ENCODE data around the gene GTPBP4.

DNA sequence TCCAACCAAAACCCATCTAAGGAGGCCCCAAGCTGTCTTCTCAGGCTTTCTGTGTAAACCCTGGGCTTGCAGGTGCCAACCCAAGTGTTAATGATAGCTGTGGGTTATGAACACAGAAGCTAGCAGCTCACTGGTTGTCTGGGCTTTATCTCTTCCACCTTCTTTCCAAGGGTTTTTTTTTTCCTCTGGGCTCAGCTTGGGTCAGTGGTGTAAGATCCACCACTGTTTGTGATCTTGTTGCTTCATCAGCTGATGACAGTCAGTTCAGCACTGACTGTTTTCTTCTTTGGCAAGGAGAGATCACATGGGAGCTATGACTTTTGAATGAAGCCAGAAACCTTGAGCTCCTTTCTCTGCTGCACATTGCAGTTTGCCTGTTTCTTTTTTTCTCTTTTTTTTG lies 4.6 kb downstream of the GTPBP4 start:
- TF ChIP-seq, protein P1, sequence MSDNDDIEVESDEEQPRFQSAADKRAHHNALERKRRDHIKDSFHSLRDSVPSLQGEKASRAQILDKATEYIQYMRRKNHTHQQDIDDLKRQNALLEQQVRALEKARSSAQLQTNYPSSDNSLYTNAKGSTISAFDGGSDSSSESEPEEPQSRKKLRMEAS (IDR thresholded peaks at IDR 0.05; ENCODE audit: low read depth, low read length) = no peak
- TF ChIP-seq, protein P2, sequence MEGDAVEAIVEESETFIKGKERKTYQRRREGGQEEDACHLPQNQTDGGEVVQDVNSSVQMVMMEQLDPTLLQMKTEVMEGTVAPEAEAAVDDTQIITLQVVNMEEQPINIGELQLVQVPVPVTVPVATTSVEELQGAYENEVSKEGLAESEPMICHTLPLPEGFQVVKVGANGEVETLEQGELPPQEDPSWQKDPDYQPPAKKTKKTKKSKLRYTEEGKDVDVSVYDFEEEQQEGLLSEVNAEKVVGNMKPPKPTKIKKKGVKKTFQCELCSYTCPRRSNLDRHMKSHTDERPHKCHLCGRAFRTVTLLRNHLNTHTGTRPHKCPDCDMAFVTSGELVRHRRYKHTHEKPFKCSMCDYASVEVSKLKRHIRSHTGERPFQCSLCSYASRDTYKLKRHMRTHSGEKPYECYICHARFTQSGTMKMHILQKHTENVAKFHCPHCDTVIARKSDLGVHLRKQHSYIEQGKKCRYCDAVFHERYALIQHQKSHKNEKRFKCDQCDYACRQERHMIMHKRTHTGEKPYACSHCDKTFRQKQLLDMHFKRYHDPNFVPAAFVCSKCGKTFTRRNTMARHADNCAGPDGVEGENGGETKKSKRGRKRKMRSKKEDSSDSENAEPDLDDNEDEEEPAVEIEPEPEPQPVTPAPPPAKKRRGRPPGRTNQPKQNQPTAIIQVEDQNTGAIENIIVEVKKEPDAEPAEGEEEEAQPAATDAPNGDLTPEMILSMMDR (IDR thresholded peaks at IDR 0.05; ENCODE audit: low read depth, low read length) = no peak
